ENCODE measurements around the gene PGC. TPM values are rescaled to one million over a fixed set of nuclear protein-coding genes. Genes with fewer than 3 reads are reported as not detected.

PGC gene
- total and polyA plus RNA-seq, 10 donors, result 0.26 to 0.74 (median 0.48) TPM; not detected in 7

DNA sequence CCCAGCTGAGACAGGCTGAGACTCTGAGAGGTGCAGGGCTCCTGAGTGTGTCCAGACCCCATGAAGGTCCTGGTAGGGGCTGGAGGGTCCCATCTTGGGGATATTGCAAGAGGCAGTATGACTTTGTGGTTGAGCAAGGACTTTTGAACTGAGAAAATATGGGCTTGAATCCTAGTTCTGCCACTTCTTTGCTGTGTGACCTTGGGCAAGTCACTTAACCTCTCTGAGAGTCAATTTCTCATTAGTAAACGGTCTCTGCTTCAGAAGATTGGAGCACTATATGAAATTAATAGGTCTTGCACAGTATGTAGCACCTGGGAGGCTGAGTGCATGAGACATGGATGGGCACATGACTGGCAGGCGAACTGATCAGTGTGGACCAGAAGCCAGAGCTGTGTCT, 54.5 kb downstream of the PGC start:
- DNase-seq, result no peak
- H3K9me3 ChIP-seq, result no peaks in the 10 kb centered on the region
- TF ChIP-seq, protein P1, sequence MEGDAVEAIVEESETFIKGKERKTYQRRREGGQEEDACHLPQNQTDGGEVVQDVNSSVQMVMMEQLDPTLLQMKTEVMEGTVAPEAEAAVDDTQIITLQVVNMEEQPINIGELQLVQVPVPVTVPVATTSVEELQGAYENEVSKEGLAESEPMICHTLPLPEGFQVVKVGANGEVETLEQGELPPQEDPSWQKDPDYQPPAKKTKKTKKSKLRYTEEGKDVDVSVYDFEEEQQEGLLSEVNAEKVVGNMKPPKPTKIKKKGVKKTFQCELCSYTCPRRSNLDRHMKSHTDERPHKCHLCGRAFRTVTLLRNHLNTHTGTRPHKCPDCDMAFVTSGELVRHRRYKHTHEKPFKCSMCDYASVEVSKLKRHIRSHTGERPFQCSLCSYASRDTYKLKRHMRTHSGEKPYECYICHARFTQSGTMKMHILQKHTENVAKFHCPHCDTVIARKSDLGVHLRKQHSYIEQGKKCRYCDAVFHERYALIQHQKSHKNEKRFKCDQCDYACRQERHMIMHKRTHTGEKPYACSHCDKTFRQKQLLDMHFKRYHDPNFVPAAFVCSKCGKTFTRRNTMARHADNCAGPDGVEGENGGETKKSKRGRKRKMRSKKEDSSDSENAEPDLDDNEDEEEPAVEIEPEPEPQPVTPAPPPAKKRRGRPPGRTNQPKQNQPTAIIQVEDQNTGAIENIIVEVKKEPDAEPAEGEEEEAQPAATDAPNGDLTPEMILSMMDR (IDR thresholded peaks at IDR 0.05 in 8 of 11, conservative IDR thresholded peaks at IDR 0.05 in 3 of 11), result no peak
- TF ChIP-seq POLR2AphosphoS5 (IDR thresholded peaks at IDR 0.05) (no peak), POLR2A (IDR thresholded peaks at IDR 0.05) (no peak)
- H3K4me3 ChIP-seq, result no peak overlapping the region
- no peaks in the 10 kb centered on the region for H3K27me3 ChIP-seq (replicated peaks in 1 of 7)
- intact Hi-C loops (cut with DNase I; ENCODE audit: low total_unique reads), result no loop called here
- H3K4me1 ChIP-seq, result peaks cover 2 to 48% (median 16%) of the 10 kb centered on the region in 6 donors
- H3K36me3 ChIP-seq, result peaks cover 0 to 62% (median 34%) of the 10 kb centered on the region in 6 donors
- 86 to 95% (median 91%) methylated on average over 2 of the region's 2 CpGs for WGBS, 5 donors
- peak overlapping the region in 1 of 8 donors; percentile 13 for H3K27ac ChIP-seq

DNA sequence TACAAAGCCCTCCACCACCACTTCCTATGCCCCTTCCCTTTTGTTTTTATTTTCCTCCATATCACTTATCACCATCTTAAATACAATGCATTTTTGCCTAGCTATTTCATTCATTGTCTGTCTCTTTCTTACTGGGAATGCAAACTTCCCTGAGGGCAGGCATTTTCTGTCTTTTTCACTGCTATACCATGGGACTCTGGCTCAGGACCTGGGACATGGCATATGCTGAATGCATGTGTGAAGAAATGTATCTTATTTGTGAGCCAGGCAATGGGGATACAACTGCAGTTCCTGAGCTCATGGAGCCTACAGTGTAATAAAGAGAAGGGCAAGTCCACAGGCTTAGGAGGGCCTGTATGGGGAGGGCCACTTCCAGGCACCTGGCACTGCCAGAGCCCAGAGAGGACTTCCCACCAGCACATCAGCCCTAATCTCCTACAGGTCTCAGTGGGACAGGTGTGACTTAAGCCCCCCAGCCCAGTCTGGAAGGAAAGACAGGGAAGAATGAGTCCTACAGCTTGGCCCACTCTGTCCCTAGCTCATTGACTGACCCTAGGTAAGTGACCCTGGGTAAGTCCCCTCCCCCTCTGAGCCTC, 55.0 kb downstream of the PGC start:
- Histone ChIP-seq H3K9me3 (no peaks in the 10 kb centered on the region), H3K27me3 (replicated peaks in 1 of 7) (no peaks in the 10 kb centered on the region), H3K4me1 (peaks cover 0 to 44% (median 14%) of the 10 kb centered on the region in 6 donors), H3K36me3 (peaks cover 0 to 63% (median 39%) of the 10 kb centered on the region in 6 donors), H3K27ac (peak overlapping the region in 1 of 8 donors; percentile 13), H3K4me3 (no peak overlapping the region)
- intact Hi-C loops (cut with DNase I; ENCODE audit: low total_unique reads), result no loop called here
- peak; percentile 57 for DNase-seq
- TF ChIP-seq, protein P1 (IDR thresholded peaks at IDR 0.05 in 8 of 11, conservative IDR thresholded peaks at IDR 0.05 in 3 of 11), result no peak
- TF ChIP-seq POLR2A (IDR thresholded peaks at IDR 0.05) (no peak), POLR2AphosphoS5 (IDR thresholded peaks at IDR 0.05) (no peak)

DNA sequence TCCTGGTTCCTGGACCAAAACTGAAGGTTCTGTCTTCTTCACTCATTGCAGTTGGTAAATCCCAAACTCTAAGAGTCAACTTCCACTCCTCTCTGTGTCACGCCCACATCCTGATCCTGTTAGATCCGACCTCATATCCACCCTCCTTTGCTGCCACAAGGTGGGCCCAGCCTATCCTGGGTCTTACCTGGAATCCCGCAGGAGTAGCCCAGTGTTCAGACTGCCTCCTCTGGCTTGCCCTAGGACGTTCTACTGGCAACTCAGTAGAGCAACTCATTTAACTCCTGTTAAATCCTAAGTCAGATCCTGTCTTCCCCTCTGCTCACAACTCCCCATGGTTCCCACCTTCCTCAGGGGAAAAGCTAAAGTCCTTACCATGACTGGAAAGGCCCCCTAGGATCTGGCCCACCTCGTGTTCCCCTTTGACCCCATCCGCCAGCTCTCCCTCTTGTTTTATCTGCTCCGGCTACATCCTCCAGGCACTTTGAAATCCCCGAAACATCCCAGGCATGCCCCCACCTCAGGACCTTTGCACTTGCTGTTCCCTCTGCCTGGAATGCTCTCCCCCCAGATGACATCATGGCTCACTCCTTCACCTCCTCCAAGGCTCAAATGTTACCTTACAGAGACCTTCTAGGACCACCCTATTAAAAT, 55.6 kb downstream of the PGC start:
- H3K4me1 ChIP-seq, result peaks cover 0 to 39% (median 14%) of the 10 kb centered on the region in 6 donors
- DNase-seq, result peak; percentile 17
- WGBS, 5 donors, result 82 to 93% (median 87%) methylated on average over 8 of the region's 8 CpGs

More for the DNA sequence above, 55.6 kb downstream of the PGC start:
- H3K27me3 ChIP-seq (replicated peaks in 1 of 7), result no peaks in the 10 kb centered on the region
- H3K27ac ChIP-seq, result no peak overlapping the region
- H3K36me3 ChIP-seq, result peaks cover 0 to 66% (median 45%) of the 10 kb centered on the region in 6 donors
- TF ChIP-seq POLR2A (IDR thresholded peaks at IDR 0.05) (no peak), POLR2AphosphoS5 (IDR thresholded peaks at IDR 0.05) (no peak)
- TF ChIP-seq, protein P1 (IDR thresholded peaks at IDR 0.05 in 8 of 11, conservative IDR thresholded peaks at IDR 0.05 in 3 of 11), result no peak
- no peak overlapping the region for H3K4me3 ChIP-seq
- intact Hi-C loops (cut with DNase I; ENCODE audit: low total_unique reads), result no loop called here
- no peaks in the 10 kb centered on the region for H3K9me3 ChIP-seq
